A549 (cell line): Measurements from ENCODE around the gene SHMT2.

Source experiments
- BHLHE40 ChIP-seq: IDR thresholded peaks from 2 replicates; pipeline ENCODE4 v1.6.1; 2012; ENCODE audit warnings: low read depth, low read length, inconsistent platforms
- CHD2 ChIP-seq: fragments of 150-350 bp; IDR thresholded peaks from 2 replicates; pipeline ENCODE4 v1.6.1; 2014; ENCODE audit warnings: low read length; ENCODE audit not compliant: partially characterized antibody
- MAX ChIP-seq: IDR thresholded peaks from 2 replicates; pipeline ENCODE4 v1.6.1; 2012
- POLR2A ChIP-seq: IDR thresholded peaks from 2 replicates; pipeline ENCODE4 v1.6.1; 2012; ENCODE audit warnings: mild to moderate bottlenecking, low read length
- SREBF2 ChIP-seq: fragments of 450-650 bp; IDR thresholded peaks from 2 replicates; pipeline ENCODE4 v1.6.1; 2014; ENCODE audit warnings: mild to moderate bottlenecking, moderate library complexity
- TF ChIP-seq, protein P1 (sequence below): fragments of >200 bp; sonication (Bioruptor Twin); formaldehyde crosslinking; IDR thresholded peaks from 3 replicates; pipeline ENCODE4 v1.5.1; 2016

GRCh38 chr12:57196956-57197355 lies 32.6 kb upstream of the SHMT2 start:
- TF ChIP-seq BHLHE40, result no peak
- TF ChIP-seq, protein P1, sequence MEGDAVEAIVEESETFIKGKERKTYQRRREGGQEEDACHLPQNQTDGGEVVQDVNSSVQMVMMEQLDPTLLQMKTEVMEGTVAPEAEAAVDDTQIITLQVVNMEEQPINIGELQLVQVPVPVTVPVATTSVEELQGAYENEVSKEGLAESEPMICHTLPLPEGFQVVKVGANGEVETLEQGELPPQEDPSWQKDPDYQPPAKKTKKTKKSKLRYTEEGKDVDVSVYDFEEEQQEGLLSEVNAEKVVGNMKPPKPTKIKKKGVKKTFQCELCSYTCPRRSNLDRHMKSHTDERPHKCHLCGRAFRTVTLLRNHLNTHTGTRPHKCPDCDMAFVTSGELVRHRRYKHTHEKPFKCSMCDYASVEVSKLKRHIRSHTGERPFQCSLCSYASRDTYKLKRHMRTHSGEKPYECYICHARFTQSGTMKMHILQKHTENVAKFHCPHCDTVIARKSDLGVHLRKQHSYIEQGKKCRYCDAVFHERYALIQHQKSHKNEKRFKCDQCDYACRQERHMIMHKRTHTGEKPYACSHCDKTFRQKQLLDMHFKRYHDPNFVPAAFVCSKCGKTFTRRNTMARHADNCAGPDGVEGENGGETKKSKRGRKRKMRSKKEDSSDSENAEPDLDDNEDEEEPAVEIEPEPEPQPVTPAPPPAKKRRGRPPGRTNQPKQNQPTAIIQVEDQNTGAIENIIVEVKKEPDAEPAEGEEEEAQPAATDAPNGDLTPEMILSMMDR, result no peak
- no peak for TF ChIP-seq POLR2A
- no peak for TF ChIP-seq CHD2
- TF ChIP-seq SREBF2, result no peak
- no peak for TF ChIP-seq MAX
